HG03354 (cell line): ENCODE measurements around the gene TOM1L2.

Source experiments
- ATAC-seq: cut with Tn5 transposase; IDR thresholded peaks from one replicate; pipeline ENCODE4 v1.9.1; 2021; ENCODE audit warnings: mild to moderate bottlenecking; ENCODE audit not compliant: unreplicated experiment, poor library complexity, severe bottlenecking

The TOM1L2 gene

GRCh38 chr17:17800504-17801021, 171.6 kb downstream of the TOM1L2 start:
- ATAC-seq, result no peak

- no peak for ATAC-seq
Observed at GRCh38 chr17:17798573-17799255, 173.5 kb downstream of the TOM1L2 start.

- no peak for ATAC-seq
Observed at GRCh38 chr17:17798010-17798556, 174.1 kb downstream of the TOM1L2 start.

- no peak for ATAC-seq
Observed at GRCh38 chr17:17797119-17797809, 174.9 kb downstream of the TOM1L2 start.

- ATAC-seq, result no peak
Observed at GRCh38 chr17:17796787-17797061, 175.5 kb downstream of the TOM1L2 start.

GRCh38 chr17:17795946-17796786, 176.0 kb downstream of the TOM1L2 start:
- ATAC-seq, result no peak

- ATAC-seq, result no peak
Observed at GRCh38 chr17:17795296-17795695, 176.9 kb downstream of the TOM1L2 start.

GRCh38 chr17:17794382-17794781, 177.8 kb downstream of the TOM1L2 start:
- ATAC-seq, result no peak
